IPS DF 19.7 (cell line): ENCODE measurements around the gene SHQ1.
"Not testable (repeated sequence)": the region's sequence is repeated elsewhere in the genome, so short reads cannot be mapped to it uniquely, and the experiment has no call there.

ENCODE experiments used
- DNase-seq: peaks from one replicate; pipeline ENCODE4 v3.0.0-alpha.2; 2013; ENCODE audit warnings: low read depth, low spot score

The SHQ1 gene

GRCh38 chr3:72800869-72801268 is 47.4 kb downstream of the SHQ1 start:
- DNase-seq = no peak

GRCh38 chr3:72798552-72799195 is 49.6 kb downstream of the SHQ1 start:
- DNase-seq = no peak

GRCh38 chr3:72797773-72798543 is 50.3 kb downstream of the SHQ1 start:
- DNase-seq = no peak

GRCh38 chr3:72794079-72794478 is 54.2 kb downstream of the SHQ1 start:
- DNase-seq = no peak

GRCh38 chr3:72791161-72791560 is 57.1 kb downstream of the SHQ1 start:
- no peak for DNase-seq

- DNase-seq = no peak
Measured at GRCh38 chr3:72789786-72790185, 58.5 kb downstream of the SHQ1 start.

GRCh38 chr3:72788232-72788631 is 60.0 kb downstream of the SHQ1 start:
- DNase-seq = not testable (repeated sequence)

- DNase-seq = no peak
Measured at GRCh38 chr3:72786668-72787067, 61.6 kb downstream of the SHQ1 start.

- DNase-seq = no peak
Measured at GRCh38 chr3:72784226-72784625, 64.0 kb downstream of the SHQ1 start.

- DNase-seq = no peak
Measured at GRCh38 chr3:72782521-72782920, 65.7 kb downstream of the SHQ1 start.

- no peak for DNase-seq
Measured at GRCh38 chr3:72769758-72770540, 78.3 kb downstream of the SHQ1 start.

GRCh38 chr3:72768936-72769335 is 79.3 kb downstream of the SHQ1 start:
- no peak for DNase-seq

- no peak for DNase-seq
Measured at GRCh38 chr3:72768481-72768880, 79.8 kb downstream of the SHQ1 start.

GRCh38 chr3:72768006-72768441 is 80.2 kb downstream of the SHQ1 start:
- no peak for DNase-seq

- no peak for DNase-seq
Measured at GRCh38 chr3:72766866-72767265, 81.4 kb downstream of the SHQ1 start.

GRCh38 chr3:72763751-72764440 is 84.3 kb downstream of the SHQ1 start:
- no peak for DNase-seq

GRCh38 chr3:72761410-72761809 is 86.8 kb downstream of the SHQ1 start:
- DNase-seq = no peak

GRCh38 chr3:72760225-72760624 is 88.0 kb downstream of the SHQ1 start:
- no peak for DNase-seq

- no peak for DNase-seq
Measured at GRCh38 chr3:72756900-72757299, 91.3 kb downstream of the SHQ1 start.

GRCh38 chr3:72754582-72754981 is 93.7 kb downstream of the SHQ1 start:
- DNase-seq = no peak

- no peak for DNase-seq
Measured at GRCh38 chr3:72753495-72753894, 94.8 kb downstream of the SHQ1 start.

GRCh38 chr3:72750405-72750965 is 97.8 kb downstream of the SHQ1 start:
- no peak for DNase-seq
